GM12875 (cell line): Measurements from ENCODE around the gene MRPS23.

ENCODE experiments used
- H3K4me3 ChIP-seq: one replicate; pipeline ENCODE4 v1.5.1; 2011; ENCODE audit warnings: low read depth, low read length, control low read depth
- TF ChIP-seq, protein P1 (sequence below): IDR thresholded peaks from 2 replicates; pipeline ENCODE4 v1.5.1; 2011; ENCODE audit warnings: low read depth, mild to moderate bottlenecking, control low read depth, inconsistent platforms, low read length, moderate library complexity, borderline replicate concordance; ENCODE audit not compliant: insufficient read depth

The MRPS23 gene

GRCh38 chr17:57818066-57818465, 31.8 kb downstream of the MRPS23 start:
- TF ChIP-seq, protein P1, sequence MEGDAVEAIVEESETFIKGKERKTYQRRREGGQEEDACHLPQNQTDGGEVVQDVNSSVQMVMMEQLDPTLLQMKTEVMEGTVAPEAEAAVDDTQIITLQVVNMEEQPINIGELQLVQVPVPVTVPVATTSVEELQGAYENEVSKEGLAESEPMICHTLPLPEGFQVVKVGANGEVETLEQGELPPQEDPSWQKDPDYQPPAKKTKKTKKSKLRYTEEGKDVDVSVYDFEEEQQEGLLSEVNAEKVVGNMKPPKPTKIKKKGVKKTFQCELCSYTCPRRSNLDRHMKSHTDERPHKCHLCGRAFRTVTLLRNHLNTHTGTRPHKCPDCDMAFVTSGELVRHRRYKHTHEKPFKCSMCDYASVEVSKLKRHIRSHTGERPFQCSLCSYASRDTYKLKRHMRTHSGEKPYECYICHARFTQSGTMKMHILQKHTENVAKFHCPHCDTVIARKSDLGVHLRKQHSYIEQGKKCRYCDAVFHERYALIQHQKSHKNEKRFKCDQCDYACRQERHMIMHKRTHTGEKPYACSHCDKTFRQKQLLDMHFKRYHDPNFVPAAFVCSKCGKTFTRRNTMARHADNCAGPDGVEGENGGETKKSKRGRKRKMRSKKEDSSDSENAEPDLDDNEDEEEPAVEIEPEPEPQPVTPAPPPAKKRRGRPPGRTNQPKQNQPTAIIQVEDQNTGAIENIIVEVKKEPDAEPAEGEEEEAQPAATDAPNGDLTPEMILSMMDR = no peak
- no peak overlapping the region for H3K4me3 ChIP-seq

DNA sequence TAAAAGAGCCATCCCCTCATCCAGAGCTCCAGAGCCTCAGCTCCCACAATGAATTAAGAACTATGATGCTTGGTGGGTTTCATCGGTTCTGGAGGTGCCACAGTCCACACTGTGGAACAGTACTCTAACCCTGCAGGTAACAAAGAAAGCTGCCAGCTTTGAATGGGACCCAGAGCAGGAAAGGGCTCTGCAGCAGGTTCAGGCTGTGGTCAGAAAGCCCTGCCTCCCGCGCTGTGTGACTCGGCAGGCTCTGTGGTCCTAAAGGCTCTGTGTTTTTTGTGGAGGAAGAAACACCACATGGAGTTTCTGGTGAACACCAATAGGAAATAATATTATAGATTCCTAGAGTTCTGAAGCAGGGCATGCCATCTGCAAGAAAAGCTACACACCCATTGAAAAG, 32.5 kb downstream of the MRPS23 start:
- H3K4me3 ChIP-seq = no peak overlapping the region
- TF ChIP-seq, protein P1 = no peak

- H3K4me3 ChIP-seq = no peak overlapping the region
Observed at GRCh38 chr17:57814421-57814820, 35.4 kb downstream of the MRPS23 start.

GRCh38 chr17:57811638-57812280, 38.1 kb downstream of the MRPS23 start:
- TF ChIP-seq, protein P1 = no peak
- no peak overlapping the region for H3K4me3 ChIP-seq

More at GRCh38 chr17:57814421-57814820, 35.4 kb downstream of the MRPS23 start:
- TF ChIP-seq, protein P1 = no peak

DNA sequence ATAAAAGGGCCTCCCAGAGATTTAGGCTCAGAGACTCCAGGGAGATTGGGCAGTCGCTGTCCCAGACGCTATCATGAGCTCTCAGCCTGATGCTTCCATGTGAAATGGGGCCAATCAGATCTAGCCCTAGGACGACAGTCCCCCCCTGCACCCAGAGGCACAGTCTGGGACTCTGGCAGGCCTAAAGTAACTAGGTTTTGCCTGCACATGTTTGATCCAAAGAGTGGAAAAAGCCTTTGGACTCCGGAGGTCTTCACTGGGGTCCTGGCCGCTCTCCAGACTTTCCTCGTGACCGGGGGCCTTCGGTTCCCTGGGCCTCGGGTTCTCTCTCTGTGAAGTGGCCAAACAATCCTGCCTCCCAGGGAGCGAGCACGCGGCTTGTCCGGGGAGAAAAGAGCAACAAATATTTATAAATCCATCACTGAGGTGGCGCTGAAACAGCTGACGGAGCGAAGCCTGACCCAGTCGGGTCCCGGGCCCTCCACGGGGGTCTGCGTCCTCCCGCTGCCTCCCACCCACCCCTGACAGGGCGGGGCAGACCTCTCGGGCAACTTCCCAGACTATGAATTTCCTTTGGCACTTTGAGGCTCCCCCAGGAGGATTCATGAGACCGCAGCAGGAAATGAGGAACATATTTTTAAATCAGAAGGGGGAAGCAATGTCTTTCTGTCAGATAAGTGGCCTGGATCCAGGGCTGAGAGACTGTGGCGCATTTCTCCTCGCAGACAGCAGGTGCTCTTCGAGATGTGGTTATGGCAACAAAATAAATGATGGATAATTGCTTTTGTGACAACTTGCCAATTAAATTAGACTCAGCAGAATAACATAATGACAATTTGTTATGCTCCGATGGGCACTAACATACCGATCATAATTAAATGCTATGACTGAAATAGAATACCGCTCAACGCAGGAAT, 38.9 kb downstream of the MRPS23 start:
- TF ChIP-seq, protein P1 = no peak

DNA sequence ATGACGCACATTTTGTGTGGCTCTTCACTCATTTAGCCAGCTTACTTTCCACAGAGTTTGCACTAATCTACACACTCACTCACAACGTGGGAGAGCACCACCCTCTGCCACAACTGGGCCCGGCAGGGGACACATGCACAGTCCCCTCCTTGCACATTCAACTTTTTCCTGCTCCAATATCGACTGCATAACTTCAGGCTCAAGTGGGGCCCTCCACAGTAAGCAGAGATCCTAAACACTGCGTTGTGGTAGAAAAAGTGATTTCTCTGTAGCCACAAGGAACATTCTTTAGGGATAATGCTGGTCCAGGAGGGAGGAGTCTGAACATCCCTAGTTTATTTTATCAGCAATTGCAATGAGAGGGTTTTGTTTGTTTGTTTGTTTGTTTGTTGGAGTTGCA, 40.0 kb downstream of the MRPS23 start:
- TF ChIP-seq, protein P1 = no peak
- no peak overlapping the region for H3K4me3 ChIP-seq

More for the DNA sequence above, 38.9 kb downstream of the MRPS23 start:
- no peak overlapping the region for H3K4me3 ChIP-seq
